ENCODE measurements around the gene IL17RA.

- TF ChIP-seq CTCF (tag by site-specific recombination; IDR thresholded peaks at IDR 0.05) (no peak), ZNF341 (tag by site-specific recombination; IDR thresholded peaks at IDR 0.05; ENCODE audit: low read depth) (no peak), REST (tag by site-specific recombination; IDR thresholded peaks at IDR 0.05) (no peak), ZNF785 (tag by site-specific recombination; IDR thresholded peaks at IDR 0.05) (no peak), ZFP37 (tag by site-specific recombination; IDR thresholded peaks at IDR 0.05) (no peak), ZNF19 (tag by site-specific recombination; IDR thresholded peaks at IDR 0.05; ENCODE audit: low read depth) (no peak), ZEB2 (tag by site-specific recombination; IDR thresholded peaks at IDR 0.05) (no peak), ZNF366 (tag by site-specific recombination; conservative IDR thresholded peaks at IDR 0.05) (no peak), ZNF274 (IDR thresholded peaks at IDR 0.05; ENCODE audit: low read length) (no peak), ZNF274 (tag by site-specific recombination; IDR thresholded peaks at IDR 0.05; ENCODE audit: borderline replicate concordance) (no peak), ZNF621 (tag by site-specific recombination; IDR thresholded peaks at IDR 0.05) (no peak), ZNF280D (tag by site-specific recombination; IDR thresholded peaks at IDR 0.05) (no peak), ZBTB10 (tag by site-specific recombination; IDR thresholded peaks at IDR 0.05) (no peak)
Measured at GRCh38 chr22:17056058-17056457, 28.7 kb upstream of the IL17RA start.
